Endothelial cell of umbilical vein (primary cell): ENCODE data around the gene PIK3R6. TPM values are rescaled to one million over a fixed set of nuclear protein-coding genes. Genes with fewer than 3 reads are reported as not detected.

ENCODE experiments used
- BruUV-seq: library from RNA; stranded (reverse); fragments of 400-500 nt; replicated peaks from 2 replicates; lab custom pipeline; 2021; lab: Mats Ljungman, UMichigan
- CTCF ChIA-PET: fragments of 300-600, 350-600 bp; sonication (Branson Sonifier 250); formaldehyde crosslinking; loops from one replicate; lab custom pipeline; 2021; ENCODE audit warnings: antibody characterized with exemption, inconsistent platforms; lab: Charles Lee
- POLR2A ChIA-PET: fragments of 300-600, 350-600 bp; sonication (Branson Sonifier 250); formaldehyde crosslinking; loops from one replicate; lab custom pipeline; 2021; ENCODE audit warnings: antibody characterized with exemption, inconsistent platforms; lab: Charles Lee
- DNase-seq: peaks from one replicate; pipeline ENCODE4 v3.0.0-alpha.2; 2011; ENCODE audit warnings: low read depth, low spot score
- FAIRE-seq: peaks from 2 replicates; lab custom pipeline; 2011; peaks lifted over from hg19 to GRCh38; lab: Jason Lieb, UNC
- H2AFZ ChIP-seq: 2 replicates; pipeline ENCODE4 v1.6.0; 2012; ENCODE audit warnings: low read depth, low read length, control low read depth, inconsistent platforms
- H3K27ac ChIP-seq: 2 replicates; pipeline ENCODE4 v1.5.1; 2011; ENCODE audit warnings: low read depth, mild to moderate bottlenecking, control low read depth, low read length, moderate library complexity; ENCODE audit not compliant: insufficient read depth
- H3K27me3 ChIP-seq, 2 experiments: 2 replicates each; pipeline versions ENCODE4 v1.6.0 to v1.6.1; 2011; ENCODE audit warnings: low read length in 2 of 2, mixed read lengths in 1 of 2; ENCODE audit not compliant: control insufficient read depth in 2 of 2, insufficient read depth in 2 of 2
- H3K36me3 ChIP-seq, 2 experiments: 2 replicates in 1 of 2; 3 replicates in 1 of 2; pipeline ENCODE4 v1.5.1; 2011; ENCODE audit warnings: low read length in 2 of 2, mild to moderate bottlenecking in 1 of 2, moderate library complexity in 1 of 2; ENCODE audit not compliant: control insufficient read depth in 2 of 2, insufficient read depth in 2 of 2; ENCODE audit errors: extremely low read depth in 1 of 2
- H3K4me1 ChIP-seq: 3 replicates; pipeline ENCODE4 v1.5.1; 2011; ENCODE audit warnings: mild to moderate bottlenecking, low read length; ENCODE audit not compliant: control insufficient read depth, insufficient read depth; ENCODE audit errors: extremely low read depth
- H3K4me2 ChIP-seq: 2 replicates; pipeline ENCODE4 v1.6.1; 2011; ENCODE audit warnings: low read length, control low read depth, mixed read lengths; ENCODE audit not compliant: insufficient read depth
- H3K4me3 ChIP-seq, 3 experiments: fragments of 200-600 bp in 1 of 3; sonication (generic), shearing (Covaris generic) in 1 of 3; replicated peaks in 1 of 3; 2 replicates each; pipeline ENCODE4 v1.5.1; 2011 to 2016; ENCODE audit warnings: control low read depth in 3 of 3, low read length in 3 of 3, mild to moderate bottlenecking in 2 of 3, inconsistent platforms in 1 of 3, low read depth in 1 of 3, moderate library complexity in 1 of 3; ENCODE audit not compliant: insufficient read depth in 1 of 3
- H3K79me2 ChIP-seq: 2 replicates; pipeline ENCODE4 v1.6.0; 2012; ENCODE audit warnings: low read length, inconsistent platforms; ENCODE audit not compliant: control insufficient read depth, insufficient read depth
- H3K9ac ChIP-seq: replicated peaks from 2 replicates; pipeline ENCODE3; 2011; ENCODE audit warnings: low read length, control low read depth; ENCODE audit not compliant: insufficient read depth; ENCODE audit errors: extremely low read depth
- H3K9me1 ChIP-seq: replicated peaks from 3 replicates; pipeline ENCODE4 v1.6.0; 2011; ENCODE audit warnings: mild to moderate bottlenecking, low read length; ENCODE audit not compliant: control insufficient read depth, insufficient read depth; ENCODE audit errors: extremely low read depth
- H3K9me3 ChIP-seq: replicated peaks from 2 replicates; pipeline ENCODE4 v1.5.1; 2012; ENCODE audit warnings: low read length, inconsistent platforms; ENCODE audit not compliant: control insufficient read depth, insufficient read depth
- H4K20me1 ChIP-seq: replicated peaks from 2 replicates; pipeline ENCODE3; 2011; ENCODE audit warnings: mild to moderate bottlenecking, low read length; ENCODE audit not compliant: control insufficient read depth, insufficient read depth; ENCODE audit errors: extremely low read depth
- EZH2 ChIP-seq: IDR thresholded peaks from 2 replicates; pipeline ENCODE4 v1.6.1; 2012; ENCODE audit warnings: borderline replicate concordance, low read depth, mild to moderate bottlenecking, moderate library complexity, low read length, inconsistent platforms; ENCODE audit not compliant: severe bottlenecking
- GATA2 ChIP-seq: IDR thresholded peaks from 2 replicates; pipeline ENCODE4 v1.7.0; 2011; ENCODE audit warnings: low read depth, mild to moderate bottlenecking, moderate library complexity, mixed read lengths, low read length; ENCODE audit not compliant: insufficient read length, insufficient read depth
- JUN ChIP-seq: IDR thresholded peaks from 2 replicates; pipeline ENCODE4 v1.6.1; 2011; ENCODE audit warnings: borderline replicate concordance, low read depth; ENCODE audit not compliant: insufficient read length, insufficient read depth
- MYC ChIP-seq: IDR thresholded peaks from one replicate; pipeline ENCODE4 v1.6.1; 2011; ENCODE audit warnings: mild to moderate bottlenecking, low read depth, low read length
- POLR2AphosphoS5 ChIP-seq: IDR thresholded peaks from 2 replicates; pipeline ENCODE4 v1.6.1; 2012; ENCODE audit warnings: low read depth, mild to moderate bottlenecking, control low read depth, low read length, moderate library complexity; ENCODE audit not compliant: insufficient read depth
- dilution Hi-C: fragments of 300-500 bp; cut with MboI; formaldehyde crosslinking; loops from one replicate; pipeline ENCODE4 v1.15.0; 2019; ENCODE audit warnings: low sequenced_read_pairs; ENCODE audit not compliant: extremely low pct_ligation_motif_present
- intact Hi-C: fragments of 100-400 bp; cut with micrococcal nuclease; formaldehyde crosslinking; loops from one replicate; pipeline ENCODE4 v1.10.0; 2022
- polyA plus RNA-seq, 4 experiments: library from polyadenylated mRNA; depleted of rRNA in 3 of 4; stranded (reverse) in 3 of 4; unstranded in 1 of 4; fragments of >200 nt; gene quantifications; 2 replicates each; pipeline versions ENCODE4 v1.2.1 to v1.2.3, GENCODE V29; 2011 to 2012; ENCODE audit warnings: missing spikeins in 1 of 4
- total RNA-seq: library from RNA; stranded (reverse); gene quantifications from 2 replicates; pipeline ENCODE4 v1.2.3, GENCODE V29; 2021
- TF ChIP-seq, protein P1 (sequence below): IDR thresholded peaks from 2 replicates; pipeline ENCODE4 v1.6.1; 2011; ENCODE audit not compliant: insufficient read depth, insufficient read length
- TF ChIP-seq, protein P2 (sequence below), 2 donors: IDR thresholded peaks; 1 replicate in 1 of 2; 2 replicates in 1 of 2; pipeline ENCODE4 v1.5.1; 2011; ENCODE audit warnings: low read length in 2 of 2, mild to moderate bottlenecking in 2 of 2, moderate library complexity in 2 of 2, control low read depth in 1 of 2, inconsistent platforms in 1 of 2, low read depth in 1 of 2; ENCODE audit not compliant: insufficient read depth in 1 of 2; ENCODE audit errors: extremely low read depth in 1 of 2

PIK3R6 gene
- total and polyA plus RNA-seq, 2 donors (not counting 3 experiments of a cell fraction or from before 2014, with no cell fraction given), result not detected

DNA sequence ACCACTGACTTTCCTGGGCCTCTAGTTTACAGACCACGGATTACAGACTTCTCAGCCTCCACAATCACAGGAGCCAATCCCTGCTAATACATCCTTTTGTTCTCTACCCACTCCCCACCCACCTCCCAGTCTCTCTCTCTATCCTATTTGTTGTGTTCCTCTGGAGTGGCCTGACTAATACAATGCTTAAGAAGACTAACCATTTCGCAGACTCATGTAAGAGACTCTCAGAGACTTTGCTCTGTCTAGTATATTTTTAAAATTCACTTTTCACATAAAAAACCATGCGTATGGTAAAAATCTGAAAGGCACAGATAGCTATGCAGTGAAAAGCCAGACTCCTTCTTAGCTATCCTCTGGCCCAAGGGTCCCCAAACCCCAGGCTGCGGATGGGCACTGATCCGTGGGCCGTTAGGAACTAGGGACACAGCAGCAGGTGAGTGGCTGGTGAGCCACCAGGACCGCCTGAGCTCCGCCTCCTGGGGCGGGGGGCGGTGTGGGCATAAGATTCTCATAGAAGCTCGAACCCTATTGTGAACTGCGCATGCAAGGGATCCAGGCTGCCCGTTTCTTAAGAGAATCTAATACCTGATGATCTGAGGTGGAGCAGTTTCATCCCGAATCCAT is 7.6 kb downstream of the PIK3R6 start:
- Histone ChIP-seq H3K4me3 (no peak overlapping the region), H3K4me2 (no peak overlapping the region), H3K9ac (no peak overlapping the region), H4K20me1 (no peaks in the 10 kb centered on the region), H3K4me1 (no peaks in the 10 kb centered on the region), H3K79me2 (no peaks in the 10 kb centered on the region), H3K9me1 (no peaks in the 10 kb centered on the region), H3K27ac (no peak overlapping the region), H3K36me3 (no peaks in the 10 kb centered on the region), H3K9me3 (no peaks in the 10 kb centered on the region), H2AFZ (no peak overlapping the region), H3K27me3 (no peaks in the 10 kb centered on the region)
- no TSS peak for BruUV-seq
- POLR2A ChIA-PET, result no interaction called here
- intact Hi-C loops (no loop called here), dilution Hi-C loops (no loop called here)
- no peak for DNase-seq
- CTCF ChIA-PET, result no interaction called here
- FAIRE-seq, result no peak
- TF ChIP-seq GATA2, result no peak
- no peak for TF ChIP-seq POLR2AphosphoS5
- TF ChIP-seq, protein P1, sequence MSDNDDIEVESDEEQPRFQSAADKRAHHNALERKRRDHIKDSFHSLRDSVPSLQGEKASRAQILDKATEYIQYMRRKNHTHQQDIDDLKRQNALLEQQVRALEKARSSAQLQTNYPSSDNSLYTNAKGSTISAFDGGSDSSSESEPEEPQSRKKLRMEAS, result no peak
- TF ChIP-seq JUN, result no peak
- TF ChIP-seq MYC, result no peak
- no peak for TF ChIP-seq EZH2
- TF ChIP-seq, protein P2, sequence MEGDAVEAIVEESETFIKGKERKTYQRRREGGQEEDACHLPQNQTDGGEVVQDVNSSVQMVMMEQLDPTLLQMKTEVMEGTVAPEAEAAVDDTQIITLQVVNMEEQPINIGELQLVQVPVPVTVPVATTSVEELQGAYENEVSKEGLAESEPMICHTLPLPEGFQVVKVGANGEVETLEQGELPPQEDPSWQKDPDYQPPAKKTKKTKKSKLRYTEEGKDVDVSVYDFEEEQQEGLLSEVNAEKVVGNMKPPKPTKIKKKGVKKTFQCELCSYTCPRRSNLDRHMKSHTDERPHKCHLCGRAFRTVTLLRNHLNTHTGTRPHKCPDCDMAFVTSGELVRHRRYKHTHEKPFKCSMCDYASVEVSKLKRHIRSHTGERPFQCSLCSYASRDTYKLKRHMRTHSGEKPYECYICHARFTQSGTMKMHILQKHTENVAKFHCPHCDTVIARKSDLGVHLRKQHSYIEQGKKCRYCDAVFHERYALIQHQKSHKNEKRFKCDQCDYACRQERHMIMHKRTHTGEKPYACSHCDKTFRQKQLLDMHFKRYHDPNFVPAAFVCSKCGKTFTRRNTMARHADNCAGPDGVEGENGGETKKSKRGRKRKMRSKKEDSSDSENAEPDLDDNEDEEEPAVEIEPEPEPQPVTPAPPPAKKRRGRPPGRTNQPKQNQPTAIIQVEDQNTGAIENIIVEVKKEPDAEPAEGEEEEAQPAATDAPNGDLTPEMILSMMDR (IDR thresholded peaks at IDR 0.05; ENCODE audit: extremely low read depth in 1 of 2, insufficient read depth in 1 of 2, low read depth in 1 of 2, low read length in 2 of 2), result no peak
